Omental fat pad (tissue), 4 donors: ENCODE results near the gene TTYH1. TPM values are rescaled to one million over a fixed set of nuclear protein-coding genes. Genes with fewer than 3 reads are reported as not detected.

Experiments used
- ATAC-seq: fragments of 150-250 bp; one replicate; pipeline ENCODE4 v1.9.1; 2016; ENCODE audit warnings: mild to moderate bottlenecking, moderate library complexity; ENCODE audit not compliant: low FRiP score
- DNase-seq: peaks from one replicate; pipeline ENCODE4 v3.0.0-alpha.2; 2019; ENCODE audit warnings: low spot score
- total RNA-seq, 4 donors: library from RNA; depleted of rRNA; stranded (reverse); fragments of >200 nt; gene quantifications; one replicate each; pipeline ENCODE4 v1.1.0, GENCODE V29; 2016
- TF ChIP-seq, protein P1 (sequence below), 3 donors: fragments of 450-650 bp; IDR thresholded peaks; one replicate each; pipeline ENCODE4 v1.5.1; 2016 to 2017; ENCODE audit warnings: antibody characterized with exemption in 3 of 3, mild to moderate bottlenecking in 3 of 3, moderate library complexity in 2 of 3

TTYH1 gene
- total RNA-seq, 4 donors from 2014 or later = 0.28 to 0.84 TPM; not detected in 2

- DNase-seq (peak; percentile 90), ATAC-seq (peak; percentile 93)
- TF ChIP-seq, protein P1, sequence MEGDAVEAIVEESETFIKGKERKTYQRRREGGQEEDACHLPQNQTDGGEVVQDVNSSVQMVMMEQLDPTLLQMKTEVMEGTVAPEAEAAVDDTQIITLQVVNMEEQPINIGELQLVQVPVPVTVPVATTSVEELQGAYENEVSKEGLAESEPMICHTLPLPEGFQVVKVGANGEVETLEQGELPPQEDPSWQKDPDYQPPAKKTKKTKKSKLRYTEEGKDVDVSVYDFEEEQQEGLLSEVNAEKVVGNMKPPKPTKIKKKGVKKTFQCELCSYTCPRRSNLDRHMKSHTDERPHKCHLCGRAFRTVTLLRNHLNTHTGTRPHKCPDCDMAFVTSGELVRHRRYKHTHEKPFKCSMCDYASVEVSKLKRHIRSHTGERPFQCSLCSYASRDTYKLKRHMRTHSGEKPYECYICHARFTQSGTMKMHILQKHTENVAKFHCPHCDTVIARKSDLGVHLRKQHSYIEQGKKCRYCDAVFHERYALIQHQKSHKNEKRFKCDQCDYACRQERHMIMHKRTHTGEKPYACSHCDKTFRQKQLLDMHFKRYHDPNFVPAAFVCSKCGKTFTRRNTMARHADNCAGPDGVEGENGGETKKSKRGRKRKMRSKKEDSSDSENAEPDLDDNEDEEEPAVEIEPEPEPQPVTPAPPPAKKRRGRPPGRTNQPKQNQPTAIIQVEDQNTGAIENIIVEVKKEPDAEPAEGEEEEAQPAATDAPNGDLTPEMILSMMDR (IDR thresholded peaks at IDR 0.05) = no peak
These were observed 33.8 kb downstream of the TTYH1 start, which contains the start of gene LENG8 for GRCh38 chr19:54448774-54449700. Gene LENG8 (plus strand): TSS chr19:54449199. CDS start chr19:54451345, 2,146 bp downstream.

DNA sequence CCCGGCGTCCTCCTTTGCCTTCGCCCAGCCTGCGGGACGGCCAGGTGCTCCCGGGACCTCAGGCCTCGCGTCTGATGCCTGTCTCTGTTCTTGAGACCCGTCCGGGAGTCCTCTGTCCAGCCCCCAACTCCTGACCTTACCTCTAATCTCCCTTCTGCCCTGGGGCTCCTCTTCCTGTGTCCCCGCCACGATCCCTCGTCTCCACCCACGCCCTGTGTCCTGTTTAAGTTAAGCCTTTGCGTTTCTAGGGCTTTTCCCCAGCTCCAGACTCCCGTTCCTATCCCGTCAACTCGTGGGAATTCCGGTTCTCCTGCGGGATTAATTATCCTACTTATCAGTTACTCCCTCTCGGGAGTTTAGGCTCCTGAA is 34.4 kb downstream of the TTYH1 start:
- no peak for DNase-seq

GRCh38 chr19:54451331-54451871 is 36.1 kb downstream of the TTYH1 start:
- DNase-seq = no peak
- TF ChIP-seq, protein P1 (IDR thresholded peaks at IDR 0.05) = no peak
- ATAC-seq = no peak

More for the DNA sequence above, 34.4 kb downstream of the TTYH1 start:
- no peak for ATAC-seq
- TF ChIP-seq, protein P1 (IDR thresholded peaks at IDR 0.05) = no peak

DNA sequence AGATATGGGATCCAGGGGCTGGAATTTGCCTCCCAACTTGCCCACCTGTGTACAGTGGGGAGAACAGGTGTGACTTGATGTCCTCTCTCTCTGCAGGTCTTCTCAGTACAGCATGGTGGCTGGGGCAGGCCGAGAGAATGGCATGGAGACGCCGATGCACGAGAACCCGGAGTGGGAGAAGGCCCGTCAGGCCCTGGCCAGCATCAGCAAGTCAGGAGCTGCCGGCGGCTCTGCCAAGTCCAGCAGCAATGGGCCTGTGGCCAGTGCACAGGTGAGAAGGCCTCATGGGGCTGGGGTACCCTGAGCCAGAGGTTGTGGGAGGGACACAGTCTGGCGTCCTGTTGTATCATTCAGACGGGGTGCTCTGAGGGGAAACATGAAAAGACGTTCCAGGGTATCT is 36.7 kb downstream of the TTYH1 start:
- no peak for ATAC-seq
- no peak for DNase-seq
- TF ChIP-seq, protein P1 (IDR thresholded peaks at IDR 0.05) = no peak

GRCh38 chr19:54452626-54453025 is 37.4 kb downstream of the TTYH1 start:
- DNase-seq (no peak), ATAC-seq (no peak)
- TF ChIP-seq, protein P1 (IDR thresholded peaks at IDR 0.05) = no peak

GRCh38 chr19:54453921-54454780 is 38.9 kb downstream of the TTYH1 start:
- ATAC-seq (no peak), DNase-seq (no peak)

More at GRCh38 chr19:54453921-54454780, 38.9 kb downstream of the TTYH1 start:
- TF ChIP-seq, protein P1 (IDR thresholded peaks at IDR 0.05) = no peak
